ENCODE measurements around the gene SLC16A10. TPM values are rescaled to one million over a fixed set of nuclear protein-coding genes. Genes with fewer than 3 reads are reported as not detected.

SLC16A10 gene
- total and polyA plus RNA-seq, 9 donors = 1.3 to 5.1 (median 2.5) TPM

- WGBS (ENCODE audit: insufficient coverage) = 67% methylated on average over 1 of the region's 4 CpGs
- Histone ChIP-seq H3K27me3 (ENCODE audit: control insufficient read depth, insufficient read depth, low read length) (no peaks in the 10 kb centered on the region), H3K4me1 (ENCODE audit: control insufficient read depth, insufficient read depth, low read length) (no peaks in the 10 kb centered on the region), H3K4me3 (ENCODE audit: low read length) (no peak overlapping the region), H3K9me3 (replicated peaks; ENCODE audit: control insufficient read depth, low read depth, low read length) (no peaks in the 10 kb centered on the region), H3K27ac (ENCODE audit: low read length) (no peak overlapping the region), H3K36me3 (ENCODE audit: control insufficient read depth, insufficient read depth, low read length) (no peaks in the 10 kb centered on the region)
- DNase-seq = no peak
Measured at GRCh38 chr6:111207141-111207858, 120.0 kb downstream of the SLC16A10 start.

GRCh38 chr6:111208933-111209332 lies 121.6 kb downstream of the SLC16A10 start:
- 85% methylated on average over 1 of the region's 2 CpGs for WGBS (ENCODE audit: insufficient coverage)
- no peaks in the 10 kb centered on the region for H3K9me3 ChIP-seq (replicated peaks; ENCODE audit: control insufficient read depth, low read depth, low read length)

GRCh38 chr6:111210194-111210728 lies 123.0 kb downstream of the SLC16A10 start:
- H3K4me1 ChIP-seq (ENCODE audit: control insufficient read depth, insufficient read depth, low read length) = no peaks in the 10 kb centered on the region
- no peaks in the 10 kb centered on the region for H3K27me3 ChIP-seq (ENCODE audit: control insufficient read depth, insufficient read depth, low read length)
- H3K4me3 ChIP-seq (ENCODE audit: low read length) = no peak overlapping the region
- DNase-seq = peak; percentile 61
- H3K9me3 ChIP-seq (replicated peaks; ENCODE audit: control insufficient read depth, low read depth, low read length) = no peaks in the 10 kb centered on the region
- WGBS (ENCODE audit: insufficient coverage) = 43% methylated on average over 1 of the region's 1 CpG
- no peak overlapping the region for H3K27ac ChIP-seq (ENCODE audit: low read length)
- H3K36me3 ChIP-seq (ENCODE audit: control insufficient read depth, insufficient read depth, low read length) = no peaks in the 10 kb centered on the region

More at GRCh38 chr6:111208933-111209332, 121.6 kb downstream of the SLC16A10 start:
- H3K4me1 ChIP-seq (ENCODE audit: control insufficient read depth, insufficient read depth, low read length) = no peaks in the 10 kb centered on the region
- H3K36me3 ChIP-seq (ENCODE audit: control insufficient read depth, insufficient read depth, low read length) = no peaks in the 10 kb centered on the region
- H3K27ac ChIP-seq (ENCODE audit: low read length) = no peak overlapping the region
- H3K27me3 ChIP-seq (ENCODE audit: control insufficient read depth, insufficient read depth, low read length) = no peaks in the 10 kb centered on the region
- no peak overlapping the region for H3K4me3 ChIP-seq (ENCODE audit: low read length)
- no peak for DNase-seq

GRCh38 chr6:111211411-111212030 lies 124.2 kb downstream of the SLC16A10 start:
- H3K9me3 ChIP-seq (replicated peaks; ENCODE audit: control insufficient read depth, low read depth, low read length) = no peaks in the 10 kb centered on the region
- no peaks in the 10 kb centered on the region for H3K27me3 ChIP-seq (ENCODE audit: control insufficient read depth, insufficient read depth, low read length)
- H3K27ac ChIP-seq (ENCODE audit: low read length) = no peak overlapping the region
- no peaks in the 10 kb centered on the region for H3K36me3 ChIP-seq (ENCODE audit: control insufficient read depth, insufficient read depth, low read length)
- no peak for DNase-seq
- 67% methylated on average over 6 of the region's 6 CpGs for WGBS (ENCODE audit: insufficient coverage)
- H3K4me1 ChIP-seq (ENCODE audit: control insufficient read depth, insufficient read depth, low read length) = no peaks in the 10 kb centered on the region
- H3K4me3 ChIP-seq (ENCODE audit: low read length) = no peak overlapping the region

- no peaks in the 10 kb centered on the region for H3K9me3 ChIP-seq (replicated peaks; ENCODE audit: control insufficient read depth, low read depth, low read length)
- H3K27me3 ChIP-seq (ENCODE audit: control insufficient read depth, insufficient read depth, low read length) = no peaks in the 10 kb centered on the region
- no peak overlapping the region for H3K27ac ChIP-seq (ENCODE audit: low read length)
- H3K4me3 ChIP-seq (ENCODE audit: low read length) = no peak overlapping the region
- no peak for DNase-seq
- no peaks in the 10 kb centered on the region for H3K4me1 ChIP-seq (ENCODE audit: control insufficient read depth, insufficient read depth, low read length)
- WGBS (ENCODE audit: insufficient coverage) = no CpG with 5 or more reads among the region's 3 CpGs
- no peaks in the 10 kb centered on the region for H3K36me3 ChIP-seq (ENCODE audit: control insufficient read depth, insufficient read depth, low read length)
Measured at GRCh38 chr6:111212625-111213024, 125.3 kb downstream of the SLC16A10 start.

- H3K27me3 ChIP-seq (ENCODE audit: control insufficient read depth, insufficient read depth, low read length) = no peaks in the 10 kb centered on the region
- no peaks in the 10 kb centered on the region for H3K36me3 ChIP-seq (ENCODE audit: control insufficient read depth, insufficient read depth, low read length)
- H3K9me3 ChIP-seq (replicated peaks; ENCODE audit: control insufficient read depth, low read depth, low read length) = no peaks in the 10 kb centered on the region
- H3K4me1 ChIP-seq (ENCODE audit: control insufficient read depth, insufficient read depth, low read length) = no peaks in the 10 kb centered on the region
- no peak overlapping the region for H3K27ac ChIP-seq (ENCODE audit: low read length)
- DNase-seq = peak; percentile 9
- no CpG with 5 or more reads among the region's 1 CpG for WGBS (ENCODE audit: insufficient coverage)
- H3K4me3 ChIP-seq (ENCODE audit: low read length) = no peak overlapping the region
Measured at GRCh38 chr6:111215131-111215530, 127.8 kb downstream of the SLC16A10 start.

GRCh38 chr6:111219785-111220184 lies 132.5 kb downstream of the SLC16A10 start:
- Histone ChIP-seq H3K4me1 (ENCODE audit: control insufficient read depth, insufficient read depth, low read length) (no peaks in the 10 kb centered on the region), H3K4me3 (ENCODE audit: low read length) (no peak overlapping the region), H3K27me3 (ENCODE audit: control insufficient read depth, insufficient read depth, low read length) (no peaks in the 10 kb centered on the region), H3K9me3 (replicated peaks; ENCODE audit: control insufficient read depth, low read depth, low read length) (no peaks in the 10 kb centered on the region), H3K36me3 (ENCODE audit: control insufficient read depth, insufficient read depth, low read length) (no peaks in the 10 kb centered on the region), H3K27ac (ENCODE audit: low read length) (no peak overlapping the region)
- DNase-seq = no peak
- WGBS (ENCODE audit: insufficient coverage) = 83% methylated on average over 1 of the region's 6 CpGs

GRCh38 chr6:111220383-111221031 lies 133.2 kb downstream of the SLC16A10 start:
- H3K4me1 ChIP-seq (ENCODE audit: control insufficient read depth, insufficient read depth, low read length) = no peaks in the 10 kb centered on the region
- H3K27me3 ChIP-seq (ENCODE audit: control insufficient read depth, insufficient read depth, low read length) = no peaks in the 10 kb centered on the region
- no CpG with 5 or more reads among the region's 1 CpG for WGBS (ENCODE audit: insufficient coverage)
- H3K36me3 ChIP-seq (ENCODE audit: control insufficient read depth, insufficient read depth, low read length) = no peaks in the 10 kb centered on the region
- DNase-seq = no peak
- H3K27ac ChIP-seq (ENCODE audit: low read length) = no peak overlapping the region
- no peaks in the 10 kb centered on the region for H3K9me3 ChIP-seq (replicated peaks; ENCODE audit: control insufficient read depth, low read depth, low read length)
- H3K4me3 ChIP-seq (ENCODE audit: low read length) = no peak overlapping the region

- Histone ChIP-seq H3K4me3 (ENCODE audit: low read length) (no peak overlapping the region), H3K27me3 (ENCODE audit: control insufficient read depth, insufficient read depth, low read length) (no peaks in the 10 kb centered on the region), H3K36me3 (ENCODE audit: control insufficient read depth, insufficient read depth, low read length) (no peaks in the 10 kb centered on the region), H3K9me3 (replicated peaks; ENCODE audit: control insufficient read depth, low read depth, low read length) (no peaks in the 10 kb centered on the region), H3K4me1 (ENCODE audit: control insufficient read depth, insufficient read depth, low read length) (no peaks in the 10 kb centered on the region), H3K27ac (ENCODE audit: low read length) (no peak overlapping the region)
- 17% methylated on average over 1 of the region's 4 CpGs for WGBS (ENCODE audit: insufficient coverage)
- no peak for DNase-seq
Measured at GRCh38 chr6:111221804-111222203, 134.5 kb downstream of the SLC16A10 start.

- Histone ChIP-seq H3K4me3 (ENCODE audit: low read length) (no peak overlapping the region), H3K27me3 (ENCODE audit: control insufficient read depth, insufficient read depth, low read length) (no peaks in the 10 kb centered on the region), H3K9me3 (replicated peaks; ENCODE audit: control insufficient read depth, low read depth, low read length) (no peaks in the 10 kb centered on the region), H3K27ac (ENCODE audit: low read length) (no peak overlapping the region), H3K36me3 (ENCODE audit: control insufficient read depth, insufficient read depth, low read length) (no peaks in the 10 kb centered on the region), H3K4me1 (ENCODE audit: control insufficient read depth, insufficient read depth, low read length) (no peaks in the 10 kb centered on the region)
- WGBS (ENCODE audit: insufficient coverage) = no CpG with 5 or more reads among the region's 1 CpG
- no peak for DNase-seq
Measured at GRCh38 chr6:111222341-111222740, 135.0 kb downstream of the SLC16A10 start.

Data from muscle of leg (tissue), 11 donors.